Stimulated activated CD4-positive, alpha-beta T cell treated with anti-CD3 and anti-CD28 coated beads, Interleukin-2, amount 100 ng/mL, for 48 hours (primary cell): ENCODE results near the gene FOLH1.
"Not testable (repeated sequence)": the region's sequence is repeated elsewhere in the genome, so short reads cannot be mapped to it uniquely, and the experiment has no call there.

ENCODE experiments used
- DNase-seq, 2 donors: peaks; one replicate each; pipeline ENCODE4 v3.0.0-alpha.2; 2020

FOLH1 gene

GRCh38 chr11:49175378-49175777, 33.0 kb downstream of the FOLH1 start:
- DNase-seq: not testable (repeated sequence)

- DNase-seq: not testable (repeated sequence)
Observed at GRCh38 chr11:49174691-49175366, 33.6 kb downstream of the FOLH1 start.

GRCh38 chr11:49171613-49172012, 36.8 kb downstream of the FOLH1 start:
- DNase-seq: not testable (repeated sequence)

- DNase-seq: not testable (repeated sequence)
Observed at GRCh38 chr11:49169579-49169978, 38.8 kb downstream of the FOLH1 start.

- DNase-seq: not testable (repeated sequence)
Observed at GRCh38 chr11:49168992-49169391, 39.4 kb downstream of the FOLH1 start.

GRCh38 chr11:49151211-49151610, 57.2 kb downstream of the FOLH1 start:
- DNase-seq: no peak

- not testable (repeated sequence) for DNase-seq
Observed at GRCh38 chr11:49102356-49102755, 106.0 kb downstream of the FOLH1 start.
